NCI-H2196 treated with DMSO at 0.1 percent for 48 hours (cell line): Measurements from ENCODE around the gene KREMEN2.
"Not testable (repeated sequence)": the region's sequence is repeated elsewhere in the genome, so short reads cannot be mapped to it uniquely, and the experiment has no call there.

Source experiments
- DNase-seq: peaks from one replicate; lab custom pipeline; 2025; ENCODE audit not compliant: unreplicated experiment; lab: John Stamatoyannopoulos, UW

Gene KREMEN2

GRCh38 chr16:2938206-2938605 lies 25.9 kb upstream of the KREMEN2 start:
- no peak for DNase-seq

DNA sequence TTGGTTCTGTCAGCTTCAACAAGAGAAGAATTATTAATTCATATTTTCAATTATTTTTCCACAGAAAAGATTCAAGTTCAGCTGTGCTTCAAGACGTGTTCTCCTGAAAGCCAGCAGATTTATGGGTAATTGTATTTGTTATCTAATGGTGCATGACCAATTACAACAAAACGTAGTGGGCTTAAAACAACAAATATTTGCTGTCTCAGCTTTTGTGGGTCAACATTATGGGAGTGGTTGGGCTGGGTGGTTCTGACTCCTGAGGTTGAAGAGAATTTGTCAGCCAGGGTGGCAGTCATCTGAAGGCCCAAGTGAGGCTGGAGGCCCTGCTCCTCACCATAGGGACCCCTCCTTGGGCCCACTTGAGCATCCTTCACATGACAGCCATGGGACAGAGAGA lies 24.1 kb upstream of the KREMEN2 start:
- DNase-seq, result no peak

DNA sequence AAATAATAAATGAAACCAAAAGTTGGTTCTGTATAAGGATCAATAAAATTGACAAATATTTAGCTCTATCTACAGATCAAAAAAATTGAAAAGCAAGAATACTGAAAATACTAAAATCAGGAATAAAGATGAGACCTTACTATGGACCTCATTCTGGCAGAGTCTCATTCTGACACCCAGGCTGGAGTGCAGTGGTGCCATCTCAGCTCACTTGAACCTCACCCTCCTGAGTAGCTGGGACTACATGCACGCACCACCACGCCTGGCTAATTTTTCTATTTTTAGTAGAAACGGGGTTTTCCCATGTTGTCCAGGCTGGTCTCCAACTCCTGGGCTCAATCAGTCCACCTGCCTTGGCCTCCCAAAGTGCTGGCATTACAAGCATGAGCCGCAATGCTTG lies 22.0 kb upstream of the KREMEN2 start:
- no peak for DNase-seq

GRCh38 chr16:2943716-2944115 lies 20.4 kb upstream of the KREMEN2 start:
- DNase-seq, result not testable (repeated sequence)

DNA sequence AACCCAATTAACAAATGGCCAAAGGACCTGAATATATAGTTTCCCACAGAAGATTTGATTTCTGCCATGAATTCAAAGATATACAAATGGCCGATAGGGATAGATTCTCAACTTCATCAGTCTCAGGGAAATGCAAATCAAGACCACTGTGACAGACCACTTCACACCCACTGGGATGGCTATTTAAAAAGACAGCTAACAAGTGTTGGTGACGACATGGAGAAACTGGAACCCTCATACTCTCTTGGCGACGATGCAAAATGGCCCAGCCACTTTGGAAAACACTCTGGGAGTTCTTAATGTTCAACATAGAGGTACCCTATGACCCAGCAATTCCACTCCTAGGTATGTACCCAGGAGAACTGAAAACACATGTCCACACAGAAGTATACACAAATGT lies 17.4 kb upstream of the KREMEN2 start:
- no peak for DNase-seq

GRCh38 chr16:2948807-2949704 lies 15.0 kb upstream of the KREMEN2 start:
- DNase-seq, result no peak

DNA sequence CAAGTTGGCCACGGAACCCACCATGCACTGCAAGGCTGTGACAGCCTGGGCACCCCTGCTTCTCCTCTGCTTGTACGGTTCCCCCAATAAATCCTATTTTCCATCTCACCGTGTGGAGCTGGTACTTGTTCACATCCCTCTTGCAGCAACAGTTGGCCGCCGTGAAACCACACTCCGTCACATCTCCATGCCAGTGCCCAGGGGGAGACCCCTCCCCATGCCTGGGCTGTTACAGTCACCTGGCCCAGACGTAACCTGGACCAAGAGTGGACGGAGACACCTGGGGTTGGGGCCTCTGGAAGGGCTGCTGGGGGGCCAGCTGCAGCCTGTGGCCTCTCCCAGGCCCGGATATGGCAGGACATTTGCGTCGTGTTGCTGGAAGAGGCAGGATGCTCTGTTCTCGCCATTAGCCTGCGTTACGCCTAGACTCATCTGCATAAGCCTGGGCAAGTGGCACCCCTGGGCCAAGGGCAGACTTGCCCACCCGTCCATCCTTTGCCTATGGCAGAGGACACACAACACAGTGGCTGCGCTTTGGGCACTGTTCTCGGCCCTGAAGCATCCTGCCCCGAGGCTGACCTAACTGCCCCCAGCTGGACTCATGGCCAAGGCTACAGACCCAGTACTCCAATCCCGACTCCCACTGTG lies 14.2 kb upstream of the KREMEN2 start:
- no peak for DNase-seq

GRCh38 chr16:2950353-2950724 lies 13.7 kb upstream of the KREMEN2 start:
- DNase-seq, result no peak

- no peak for DNase-seq
Measured at GRCh38 chr16:2950773-2951172, 13.3 kb upstream of the KREMEN2 start.

DNA sequence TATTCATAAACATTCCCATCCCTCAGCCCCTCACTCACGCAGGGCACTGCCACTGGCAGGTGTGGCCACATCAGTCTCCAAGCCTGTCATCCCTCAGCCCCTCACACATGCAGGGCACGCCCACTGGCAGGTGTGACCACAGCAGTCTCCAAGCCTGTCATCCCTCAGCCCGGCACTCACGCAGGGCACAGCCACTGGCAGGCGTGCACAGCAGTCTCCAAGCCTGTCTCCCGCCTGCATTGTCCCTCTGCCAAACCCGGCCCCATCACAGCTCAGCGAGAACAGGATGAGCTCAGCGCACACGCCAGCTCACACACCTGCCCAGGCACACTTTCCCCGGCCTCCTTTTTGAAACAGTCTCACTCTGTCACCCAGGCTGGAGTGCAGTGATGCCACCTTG lies 11.4 kb upstream of the KREMEN2 start:
- peak; percentile 50 for DNase-seq

DNA sequence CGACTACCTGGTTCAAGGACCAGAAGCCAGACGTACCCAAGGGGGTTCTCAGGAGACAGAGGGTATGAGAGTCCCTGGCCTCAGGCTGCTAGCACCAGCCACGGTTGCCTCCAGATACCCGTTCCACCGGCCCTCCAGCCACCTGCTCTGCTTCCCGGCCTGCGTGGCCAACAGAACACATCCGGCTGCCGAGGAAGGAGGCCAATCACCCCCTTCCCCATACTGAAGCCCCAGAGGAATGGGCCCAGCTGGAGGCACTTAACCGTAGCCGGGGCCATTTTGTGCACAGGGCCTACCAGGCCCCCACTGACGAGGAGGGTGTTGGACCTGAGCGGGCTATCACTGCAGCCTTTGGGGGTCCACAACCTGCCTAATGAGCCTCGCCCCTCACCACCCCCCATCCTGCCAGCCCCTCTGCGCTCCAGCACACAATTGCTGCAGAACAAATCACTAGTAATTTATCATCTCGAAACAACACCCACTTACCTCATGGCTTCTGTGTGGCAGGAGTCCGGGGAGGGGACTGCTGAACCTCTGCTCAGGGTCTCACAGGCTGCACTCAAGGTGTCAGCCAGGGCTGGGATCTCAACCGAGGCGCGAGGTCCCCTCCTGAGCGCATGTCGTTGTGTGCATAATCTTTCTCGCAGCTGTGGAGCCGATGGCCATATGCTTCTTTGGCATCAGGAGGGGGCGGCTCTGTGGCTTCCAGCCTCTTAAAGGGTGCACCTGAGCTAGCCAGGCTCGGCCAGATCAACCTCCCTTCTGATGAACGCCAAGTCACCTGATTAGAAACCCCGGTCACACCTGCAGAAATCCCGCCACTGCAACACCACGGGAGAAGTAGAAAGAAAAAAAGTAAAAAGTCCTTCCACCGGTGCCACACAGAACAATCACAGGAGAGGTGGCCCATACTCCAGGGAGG lies 10.1 kb upstream of the KREMEN2 start:
- DNase-seq, result no peak

DNA sequence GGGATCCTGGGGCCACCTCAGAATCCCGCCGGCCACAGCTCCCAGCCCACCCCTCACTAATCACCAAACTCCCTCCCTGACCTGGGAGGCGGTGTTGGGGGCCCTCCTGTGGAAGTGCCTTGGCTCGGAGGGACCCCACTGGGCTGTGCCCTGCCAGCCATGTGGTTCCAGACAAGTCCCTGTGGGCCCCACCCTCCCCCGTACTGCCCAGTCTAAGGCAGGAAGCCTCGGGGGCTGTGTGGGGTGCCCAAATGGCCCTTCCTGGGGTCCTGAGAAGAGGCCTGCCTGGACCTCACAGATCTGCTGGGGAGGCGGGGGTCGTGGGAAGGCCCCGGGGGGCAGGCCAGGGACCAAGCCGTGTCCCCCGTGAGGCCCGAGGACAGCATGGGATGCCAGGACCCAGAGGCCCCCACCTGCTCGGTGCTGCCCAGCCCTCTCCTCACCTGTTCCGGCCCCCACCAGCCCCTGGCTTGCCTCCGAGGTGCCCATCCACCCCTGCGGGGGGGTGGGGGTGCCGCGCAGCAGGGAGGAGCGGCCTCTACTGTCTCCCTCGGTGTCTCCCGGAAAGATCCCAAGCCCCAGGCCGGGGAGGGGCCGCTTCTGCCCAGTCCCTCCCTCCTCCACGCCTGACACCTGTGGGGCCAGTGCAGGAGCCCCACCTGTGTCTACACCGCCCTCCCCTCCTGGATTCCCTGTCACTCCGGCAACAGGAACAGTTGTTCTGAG lies 9.3 kb upstream of the KREMEN2 start:
- DNase-seq, result no peak

GRCh38 chr16:2955438-2955778 lies 8.7 kb upstream of the KREMEN2 start:
- no peak for DNase-seq

GRCh38 chr16:2955779-2956578 lies 8.1 kb upstream of the KREMEN2 start:
- no peak for DNase-seq

- DNase-seq, result no peak
Measured at GRCh38 chr16:2956579-2956956, 7.5 kb upstream of the KREMEN2 start.

DNA sequence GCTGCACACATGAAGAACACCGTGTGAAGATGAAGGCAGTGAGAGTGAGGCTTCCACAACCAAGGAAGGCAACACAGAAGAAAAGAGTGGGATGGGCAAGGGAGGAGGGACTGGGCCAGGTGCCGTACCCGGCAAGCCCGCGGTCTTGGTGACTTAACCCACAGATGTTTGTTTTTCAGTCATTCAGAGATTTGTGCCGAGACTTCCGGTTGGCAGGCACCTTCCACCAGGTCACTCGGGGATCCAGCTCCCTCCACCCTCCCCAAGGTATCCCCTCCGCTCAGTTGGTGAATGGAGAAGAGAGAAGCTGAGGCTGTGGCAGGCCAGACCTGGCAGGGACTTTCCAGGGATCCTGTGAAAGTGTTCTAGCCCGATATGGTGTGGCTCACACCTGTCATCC lies 4.9 kb upstream of the KREMEN2 start:
- DNase-seq, result no peak

DNA sequence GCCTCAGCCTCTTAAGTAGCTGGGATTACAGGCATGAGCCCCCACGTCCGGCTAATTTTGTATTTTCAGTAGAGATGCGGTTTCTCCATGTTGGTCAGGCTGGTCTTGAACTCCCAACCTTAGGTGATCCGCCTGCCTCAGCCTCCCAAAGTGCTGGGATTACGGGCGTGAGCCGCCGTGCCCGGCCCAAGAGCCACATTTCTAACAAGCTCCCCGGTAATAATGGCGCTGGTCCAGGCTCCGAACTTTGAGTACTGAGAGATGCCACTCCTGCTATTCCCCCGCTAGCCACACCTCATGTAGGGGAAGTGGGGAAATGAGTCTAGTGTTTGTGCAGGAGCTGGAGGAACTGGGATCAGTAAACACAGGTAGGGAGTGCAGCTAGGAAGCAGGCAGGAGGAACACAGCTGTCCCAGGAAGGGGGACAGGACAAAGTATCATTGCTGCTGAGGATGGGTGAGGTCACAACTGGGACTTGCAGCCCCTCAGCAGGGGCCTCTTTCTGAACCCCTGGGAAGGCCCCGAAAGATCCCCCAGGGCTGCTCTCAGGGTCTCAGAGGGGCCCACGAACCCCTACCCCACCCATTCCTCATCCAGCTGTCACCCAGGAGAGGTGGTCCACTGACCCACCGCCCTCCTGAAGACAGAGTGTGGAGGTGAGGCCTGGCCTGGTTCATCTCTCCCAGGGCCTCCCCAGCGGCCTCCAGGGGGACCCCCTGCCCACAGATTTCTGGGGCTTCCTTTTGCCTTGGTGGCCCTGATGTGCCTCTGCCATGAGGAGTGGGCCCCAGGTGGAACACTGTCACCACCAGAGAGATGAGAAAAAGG lies 3.7 kb upstream of the KREMEN2 start:
- DNase-seq, result no peak

- no peak for DNase-seq
Measured at GRCh38 chr16:2962334-2963073, 1.6 kb upstream of the KREMEN2 start.
